Ovary (tissue), 9 donors: ENCODE data around the gene BMPER. TPM values are rescaled to one million over a fixed set of nuclear protein-coding genes. Genes with fewer than 3 reads are reported as not detected.

ENCODE experiments used
- DNase-seq, 5 donors: peaks; one replicate each; pipeline ENCODE4 v3.0.0-alpha.2; 2019 to 2020
- H3K27ac ChIP-seq, 2 donors: fragments of 200-600 bp; one replicate each; pipeline versions ENCODE4 v1.5.1 to v1.8.0; 2019 to 2022
- H3K27me3 ChIP-seq: fragments of 200-600 bp; one replicate; pipeline ENCODE4 v1.8.0; 2022
- H3K36me3 ChIP-seq: fragments of 200-600 bp; sonication (generic); one replicate; pipeline ENCODE4 v1.5.1; 2019
- H3K4me1 ChIP-seq: one replicate; pipeline ENCODE4 v1.8.1; 2013; ENCODE audit warnings: mild to moderate bottlenecking, moderate library complexity; ENCODE audit not compliant: insufficient read depth
- H3K4me3 ChIP-seq: fragments of 200-600 bp; sonication (generic); one replicate; pipeline ENCODE4 v1.5.1; 2017
- H3K9me3 ChIP-seq, 2 donors: fragments of 200-600 bp in 1 of 2; sonication (generic) in 1 of 2; one replicate each; pipeline versions ENCODE4 v1.5.1 to v1.8.1; 2013 to 2019; ENCODE audit warnings: mild to moderate bottlenecking in 1 of 2, moderate library complexity in 1 of 2
- EP300 ChIP-seq: sonication (generic); formaldehyde crosslinking; IDR thresholded peaks from one replicate; pipeline ENCODE4 v1.6.1; 2017; ENCODE audit warnings: antibody characterized with exemption
- POLR2A ChIP-seq: fragments of 450-650 bp; IDR thresholded peaks from one replicate; pipeline ENCODE4 v1.6.1; 2017; ENCODE audit warnings: antibody characterized with exemption, mild to moderate bottlenecking, moderate library complexity
- WGBS, 3 donors: extraction: QIAGEN DNeasy Blood & Tissue Kit in 1 of 3; methylation state at CpG; one replicate each; pipeline versions ENCODE4 v1.1.5 to v1.1.7; 2013 to 2017; 5-methylcytosine and 5-hydroxymethylcytosine counted together
- intact Hi-C, 4 donors: fragments of 100-400 bp; cut with DNase I; formaldehyde crosslinking; loops; one replicate each; pipeline versions ENCODE4 v1.11.0 to v1.15.1; 2022 to 2023
- polyA plus RNA-seq, 2 donors: library from polyadenylated mRNA; stranded (reverse); fragments of 200-250 nt in 1 of 2; fragments of 350-450 nt in 1 of 2; fragmentation: Illumina TruSeq in 1 of 2; extraction: RNeasy Lipid Tissue Mini Kit (QIAGEN cat#74804) in 1 of 2; gene quantifications; one replicate each; pipeline ENCODE4 v1.2.3, GENCODE V29; 2013 to 2014
- total RNA-seq, 7 donors: library from RNA; depleted of rRNA in 2 of 7; stranded (reverse); fragments of >200 nt in 2 of 7; fragmentation: NEBNext Ultra II Directional in 3 of 7; extraction: Animal tissue kit (Norgen Biotek cat#: 25700) in 3 of 7; gene quantifications; one replicate each; pipeline versions ENCODE4 v1.1.0 to v1.2.4, GENCODE V29; 2016 to 2023
- TF ChIP-seq, protein P1 (sequence below), 3 donors: fragments of 450-650 bp in 2 of 3; fragments of 200-600 bp in 1 of 3; IDR thresholded peaks; one replicate each; pipeline versions ENCODE4 v1.5.1 to v1.8.0; 2016 to 2022; ENCODE audit warnings: antibody characterized with exemption in 3 of 3, mild to moderate bottlenecking in 1 of 3
- donor health status: DM: no; HTN: no; CAD: no; lungs with moderate emphysema.
- donor health status: DM: no; HTN: no; CAD: no.
- donor health status: Bipolar disorder and iron deficiency.
- donor health status: DM: yes; HTN: yes; CAD: no.
- donor health status: DM: no; HTN: no; CAD: no.
- donor health status: DM: yes; HTN: yes; CAD: no.

Gene BMPER
- total and polyA plus RNA-seq, 9 donors: 2.9 to 15.3 (median 5.4) TPM

DNA sequence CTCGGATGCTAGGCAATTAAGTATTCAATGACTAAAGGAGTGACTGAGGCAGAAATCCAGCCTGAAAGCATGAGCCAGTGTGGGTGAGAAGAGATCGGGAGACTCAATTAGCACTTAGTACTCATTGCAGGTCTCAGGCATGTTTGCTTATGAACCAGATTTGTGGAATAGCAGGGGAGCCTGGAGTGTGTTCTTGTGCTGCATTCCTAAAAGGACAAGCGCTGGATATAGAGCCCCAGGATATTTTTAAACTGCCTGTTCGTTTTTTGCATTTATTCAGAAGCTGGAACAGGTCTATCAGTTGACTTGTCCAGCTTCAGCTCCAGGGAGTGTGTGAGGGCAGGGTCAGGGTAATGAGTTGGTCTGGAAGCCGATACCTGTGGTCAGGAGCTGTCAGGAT is 120.3 kb downstream of the BMPER start:
- H3K27ac ChIP-seq: no peak overlapping the region
- no peak overlapping the region for H3K4me3 ChIP-seq
- H3K27me3 ChIP-seq: no peaks in the 10 kb centered on the region
- no peaks in the 10 kb centered on the region for H3K9me3 ChIP-seq
- H3K36me3 ChIP-seq: no peaks in the 10 kb centered on the region
- TF ChIP-seq EP300: no peak
- TF ChIP-seq POLR2A: no peak
- TF ChIP-seq, protein P1, sequence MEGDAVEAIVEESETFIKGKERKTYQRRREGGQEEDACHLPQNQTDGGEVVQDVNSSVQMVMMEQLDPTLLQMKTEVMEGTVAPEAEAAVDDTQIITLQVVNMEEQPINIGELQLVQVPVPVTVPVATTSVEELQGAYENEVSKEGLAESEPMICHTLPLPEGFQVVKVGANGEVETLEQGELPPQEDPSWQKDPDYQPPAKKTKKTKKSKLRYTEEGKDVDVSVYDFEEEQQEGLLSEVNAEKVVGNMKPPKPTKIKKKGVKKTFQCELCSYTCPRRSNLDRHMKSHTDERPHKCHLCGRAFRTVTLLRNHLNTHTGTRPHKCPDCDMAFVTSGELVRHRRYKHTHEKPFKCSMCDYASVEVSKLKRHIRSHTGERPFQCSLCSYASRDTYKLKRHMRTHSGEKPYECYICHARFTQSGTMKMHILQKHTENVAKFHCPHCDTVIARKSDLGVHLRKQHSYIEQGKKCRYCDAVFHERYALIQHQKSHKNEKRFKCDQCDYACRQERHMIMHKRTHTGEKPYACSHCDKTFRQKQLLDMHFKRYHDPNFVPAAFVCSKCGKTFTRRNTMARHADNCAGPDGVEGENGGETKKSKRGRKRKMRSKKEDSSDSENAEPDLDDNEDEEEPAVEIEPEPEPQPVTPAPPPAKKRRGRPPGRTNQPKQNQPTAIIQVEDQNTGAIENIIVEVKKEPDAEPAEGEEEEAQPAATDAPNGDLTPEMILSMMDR (IDR thresholded peaks at IDR 0.05): no peak
- DNase-seq: no peak
- WGBS, 3 donors: 50 to 66% (median 62%) methylated on average over 5 of the region's 5 CpGs
- H3K4me1 ChIP-seq: no peaks in the 10 kb centered on the region
- intact Hi-C loops: no loop called here

DNA sequence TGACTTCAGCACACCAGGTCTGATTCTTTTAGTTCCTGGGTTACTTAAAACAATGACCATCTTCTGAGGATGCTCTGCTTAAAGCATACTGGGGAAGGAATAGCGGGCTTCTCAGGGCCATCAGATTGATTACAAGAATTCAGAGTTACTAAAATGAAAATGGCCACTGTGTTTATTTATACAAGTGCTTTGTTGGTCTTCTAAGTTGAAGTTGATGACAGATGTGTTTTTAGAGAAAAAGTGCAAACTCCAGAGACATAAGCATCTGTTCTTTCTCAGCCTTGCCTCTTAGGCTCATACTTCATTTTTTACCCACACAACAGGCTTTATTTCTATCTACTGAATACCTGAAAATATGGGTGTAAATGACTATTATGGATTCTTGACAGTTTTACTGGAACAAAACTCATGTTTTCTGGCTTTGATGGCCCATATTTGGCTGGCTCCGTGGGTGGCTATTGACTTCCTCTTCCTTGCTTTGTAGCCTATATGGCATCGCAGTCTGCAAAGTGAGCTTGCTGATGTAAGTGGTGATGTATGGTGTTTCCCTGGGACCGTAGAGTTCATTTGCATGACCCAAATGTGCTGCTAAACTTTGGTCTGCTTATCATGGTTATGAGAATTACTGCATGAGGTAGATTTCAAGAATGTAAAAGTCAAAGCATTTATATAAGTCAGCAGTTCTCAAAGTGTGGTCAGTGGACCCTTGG is 121.3 kb downstream of the BMPER start:
- Histone ChIP-seq H3K4me1 (no peaks in the 10 kb centered on the region), H3K27ac (no peak overlapping the region), H3K36me3 (no peaks in the 10 kb centered on the region), H3K4me3 (no peak overlapping the region), H3K27me3 (no peaks in the 10 kb centered on the region), H3K9me3 (no peaks in the 10 kb centered on the region)
- TF ChIP-seq, protein P1 (IDR thresholded peaks at IDR 0.05): no peak
- TF ChIP-seq POLR2A (no peak), EP300 (no peak)
- DNase-seq: no peak
- 84 to 88% (median 86%) methylated on average over 4 of the region's 4 CpGs for WGBS, 3 donors
- intact Hi-C loops: no loop called here

DNA sequence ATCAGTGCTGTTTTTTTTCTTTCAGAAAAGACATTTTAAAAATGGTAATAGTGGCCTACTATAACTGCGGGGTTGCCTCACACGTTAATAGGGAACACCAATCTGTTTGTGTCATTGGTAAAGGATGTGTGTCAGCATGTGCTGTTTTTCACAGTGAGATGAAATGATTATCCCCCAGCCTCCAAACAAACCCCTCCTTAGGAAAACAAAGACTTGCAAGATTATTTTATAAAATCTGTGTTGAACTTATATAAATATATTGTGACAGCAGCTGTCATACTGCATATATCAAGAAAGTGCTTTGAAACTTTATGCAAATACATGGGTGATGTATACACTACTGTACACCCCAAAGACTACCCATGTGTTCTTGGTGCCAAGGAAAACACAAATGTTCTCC is 125.8 kb downstream of the BMPER start:
- intact Hi-C loops: no loop called here
- no peaks in the 10 kb centered on the region for H3K4me1 ChIP-seq
- DNase-seq: no peak
- H3K4me3 ChIP-seq: no peak overlapping the region
- TF ChIP-seq POLR2A (no peak), EP300 (no peak)
- TF ChIP-seq, protein P1 (IDR thresholded peaks at IDR 0.05): no peak
- H3K9me3 ChIP-seq: no peaks in the 10 kb centered on the region
- 93 to 95% (median 94%) methylated on average over 2 of the region's 2 CpGs for WGBS, 3 donors
- no peaks in the 10 kb centered on the region for H3K27me3 ChIP-seq
- no peak overlapping the region for H3K27ac ChIP-seq
- no peaks in the 10 kb centered on the region for H3K36me3 ChIP-seq

DNA sequence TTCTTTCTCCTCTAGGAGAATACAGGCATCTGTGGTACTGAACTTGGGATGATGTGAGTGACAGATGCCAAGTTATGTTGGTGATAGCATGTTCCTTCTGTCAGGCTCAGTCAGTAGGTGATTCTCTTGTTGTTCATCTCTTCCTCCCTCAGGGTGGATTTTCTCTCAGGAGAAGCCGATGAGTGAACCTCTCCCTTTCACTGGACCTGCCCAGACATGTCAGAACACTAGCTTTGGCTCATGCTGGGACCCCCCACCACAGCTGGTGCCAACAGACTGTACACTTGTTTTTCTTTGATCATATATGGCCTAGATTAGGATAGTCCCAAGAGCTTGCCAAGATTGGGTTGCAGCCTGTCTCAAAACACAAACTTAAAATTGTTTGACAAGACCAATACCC is 129.4 kb downstream of the BMPER start:
- H3K27ac ChIP-seq: no peak overlapping the region
- DNase-seq: no peak
- 94 to 100% (median 96%) methylated on average over 1 of the region's 1 CpG for WGBS, 3 donors
- no peak overlapping the region for H3K4me3 ChIP-seq
- H3K4me1 ChIP-seq: no peaks in the 10 kb centered on the region
- no peaks in the 10 kb centered on the region for H3K9me3 ChIP-seq
- no peaks in the 10 kb centered on the region for H3K27me3 ChIP-seq
- H3K36me3 ChIP-seq: no peaks in the 10 kb centered on the region
- TF ChIP-seq, protein P1 (IDR thresholded peaks at IDR 0.05): no peak
- no peak for TF ChIP-seq EP300
- no peak for TF ChIP-seq POLR2A
- intact Hi-C loops: no loop called here
